GM23338 (cell line): Measurements from ENCODE around the gene IL1RL1.

Experiments used
- TF ChIP-seq, protein P1 (sequence below): IDR thresholded peaks from one replicate; pipeline ENCODE4 v1.6.1; 2018; ENCODE audit warnings: antibody characterized with exemption; ENCODE audit not compliant: unreplicated experiment
- TF ChIP-seq, protein P2 (sequence below), 2 experiments: fragments of 200-600 bp in 1 of 2; sonication (generic) in 1 of 2; conservative IDR thresholded peaks; 2 replicates each; pipeline versions ENCODE4 v1.5.1 to v1.6.1; 2016 to 2017; ENCODE audit warnings: antibody characterized with exemption in 2 of 2, low read depth in 2 of 2, mild to moderate bottlenecking in 2 of 2, moderate library complexity in 1 of 2

DNA sequence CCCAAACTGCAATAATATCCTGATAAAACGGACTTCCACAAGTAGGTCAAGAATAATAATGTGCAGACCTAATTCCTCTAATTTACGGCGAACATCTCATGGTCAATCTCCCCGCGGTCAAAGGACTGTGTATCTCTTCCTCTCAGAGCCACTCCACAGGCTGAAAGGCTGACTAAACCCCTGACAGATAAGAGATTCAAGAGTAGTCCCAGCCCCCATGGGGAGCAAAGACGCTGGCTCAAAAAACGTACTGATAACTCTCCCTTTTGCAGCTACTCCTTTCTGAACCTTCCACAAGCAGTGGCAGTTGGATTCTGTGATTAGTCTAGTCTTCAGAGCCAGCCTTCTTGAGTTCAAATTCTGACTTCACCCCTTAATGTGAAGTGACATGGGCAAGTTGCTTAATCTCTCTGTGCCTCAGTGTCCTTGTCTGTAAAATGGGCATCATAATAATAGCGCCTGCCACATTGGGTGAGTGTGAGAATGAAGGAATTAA is 24.6 kb downstream of the IL1RL1 start:
- TF ChIP-seq, protein P1, sequence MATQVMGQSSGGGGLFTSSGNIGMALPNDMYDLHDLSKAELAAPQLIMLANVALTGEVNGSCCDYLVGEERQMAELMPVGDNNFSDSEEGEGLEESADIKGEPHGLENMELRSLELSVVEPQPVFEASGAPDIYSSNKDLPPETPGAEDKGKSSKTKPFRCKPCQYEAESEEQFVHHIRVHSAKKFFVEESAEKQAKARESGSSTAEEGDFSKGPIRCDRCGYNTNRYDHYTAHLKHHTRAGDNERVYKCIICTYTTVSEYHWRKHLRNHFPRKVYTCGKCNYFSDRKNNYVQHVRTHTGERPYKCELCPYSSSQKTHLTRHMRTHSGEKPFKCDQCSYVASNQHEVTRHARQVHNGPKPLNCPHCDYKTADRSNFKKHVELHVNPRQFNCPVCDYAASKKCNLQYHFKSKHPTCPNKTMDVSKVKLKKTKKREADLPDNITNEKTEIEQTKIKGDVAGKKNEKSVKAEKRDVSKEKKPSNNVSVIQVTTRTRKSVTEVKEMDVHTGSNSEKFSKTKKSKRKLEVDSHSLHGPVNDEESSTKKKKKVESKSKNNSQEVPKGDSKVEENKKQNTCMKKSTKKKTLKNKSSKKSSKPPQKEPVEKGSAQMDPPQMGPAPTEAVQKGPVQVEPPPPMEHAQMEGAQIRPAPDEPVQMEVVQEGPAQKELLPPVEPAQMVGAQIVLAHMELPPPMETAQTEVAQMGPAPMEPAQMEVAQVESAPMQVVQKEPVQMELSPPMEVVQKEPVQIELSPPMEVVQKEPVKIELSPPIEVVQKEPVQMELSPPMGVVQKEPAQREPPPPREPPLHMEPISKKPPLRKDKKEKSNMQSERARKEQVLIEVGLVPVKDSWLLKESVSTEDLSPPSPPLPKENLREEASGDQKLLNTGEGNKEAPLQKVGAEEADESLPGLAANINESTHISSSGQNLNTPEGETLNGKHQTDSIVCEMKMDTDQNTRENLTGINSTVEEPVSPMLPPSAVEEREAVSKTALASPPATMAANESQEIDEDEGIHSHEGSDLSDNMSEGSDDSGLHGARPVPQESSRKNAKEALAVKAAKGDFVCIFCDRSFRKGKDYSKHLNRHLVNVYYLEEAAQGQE = no peak
- TF ChIP-seq, protein P2, sequence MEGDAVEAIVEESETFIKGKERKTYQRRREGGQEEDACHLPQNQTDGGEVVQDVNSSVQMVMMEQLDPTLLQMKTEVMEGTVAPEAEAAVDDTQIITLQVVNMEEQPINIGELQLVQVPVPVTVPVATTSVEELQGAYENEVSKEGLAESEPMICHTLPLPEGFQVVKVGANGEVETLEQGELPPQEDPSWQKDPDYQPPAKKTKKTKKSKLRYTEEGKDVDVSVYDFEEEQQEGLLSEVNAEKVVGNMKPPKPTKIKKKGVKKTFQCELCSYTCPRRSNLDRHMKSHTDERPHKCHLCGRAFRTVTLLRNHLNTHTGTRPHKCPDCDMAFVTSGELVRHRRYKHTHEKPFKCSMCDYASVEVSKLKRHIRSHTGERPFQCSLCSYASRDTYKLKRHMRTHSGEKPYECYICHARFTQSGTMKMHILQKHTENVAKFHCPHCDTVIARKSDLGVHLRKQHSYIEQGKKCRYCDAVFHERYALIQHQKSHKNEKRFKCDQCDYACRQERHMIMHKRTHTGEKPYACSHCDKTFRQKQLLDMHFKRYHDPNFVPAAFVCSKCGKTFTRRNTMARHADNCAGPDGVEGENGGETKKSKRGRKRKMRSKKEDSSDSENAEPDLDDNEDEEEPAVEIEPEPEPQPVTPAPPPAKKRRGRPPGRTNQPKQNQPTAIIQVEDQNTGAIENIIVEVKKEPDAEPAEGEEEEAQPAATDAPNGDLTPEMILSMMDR (conservative IDR thresholded peaks at IDR 0.05; ENCODE audit: low read depth in 2 of 2) = no peak
